Measurements from ENCODE around the gene PTPRH. TPM values are rescaled to one million over a fixed set of nuclear protein-coding genes. Genes with fewer than 3 reads are reported as not detected.
A peak's percentile ranks its signal among the peaks of the same experiment; 100 is the strongest.

Gene PTPRH
- total and polyA plus RNA-seq, 9 of the 15 experiments (the other 6 are each of a cell fraction or from before 2014, with no cell fraction given), result 0.87 to 34.3 (median 22.7) TPM

DNA sequence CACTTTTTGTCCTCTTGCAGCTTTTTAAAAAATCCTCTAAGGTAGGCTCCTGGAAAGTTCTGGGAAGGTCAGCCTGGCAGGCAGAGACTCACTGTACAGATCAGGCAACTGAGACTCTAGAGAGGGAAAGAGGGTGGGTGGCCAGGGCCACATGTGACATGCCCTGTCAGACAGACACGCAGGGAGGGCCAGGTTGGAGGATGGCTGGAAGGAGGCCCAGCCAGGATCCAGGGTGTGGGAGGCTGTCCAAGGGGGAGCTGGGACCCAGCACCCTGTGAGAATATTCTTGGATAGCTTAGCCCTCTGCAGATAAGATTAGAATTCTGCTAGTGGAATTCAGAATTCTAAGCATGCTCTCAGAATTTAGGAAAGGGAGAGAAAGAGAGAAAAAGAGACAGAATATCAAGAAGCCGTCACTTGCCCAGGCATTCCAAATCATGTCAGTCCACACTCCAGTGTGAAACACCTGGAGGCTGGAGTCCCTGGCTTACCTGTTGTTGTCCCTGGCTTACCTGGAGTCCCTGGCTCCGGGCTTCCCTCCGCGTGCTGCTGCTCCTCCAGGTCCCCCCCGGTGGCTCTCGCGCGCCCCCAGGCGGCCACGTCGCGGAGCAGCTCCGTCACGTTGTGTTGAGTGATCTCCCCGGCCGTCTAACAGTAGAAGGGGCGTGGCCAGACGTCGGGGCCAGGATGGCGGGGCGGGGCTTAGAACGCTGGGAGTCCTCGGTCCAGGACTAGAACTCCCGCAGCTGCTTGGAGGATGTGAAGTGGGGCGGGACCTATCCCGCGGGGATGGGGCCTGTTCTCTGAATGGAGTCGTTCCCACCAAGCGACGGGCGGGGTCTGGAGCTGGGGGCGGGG lies 48.9 kb downstream of the PTPRH start (continued):
- TF ChIP-seq, protein P1, sequence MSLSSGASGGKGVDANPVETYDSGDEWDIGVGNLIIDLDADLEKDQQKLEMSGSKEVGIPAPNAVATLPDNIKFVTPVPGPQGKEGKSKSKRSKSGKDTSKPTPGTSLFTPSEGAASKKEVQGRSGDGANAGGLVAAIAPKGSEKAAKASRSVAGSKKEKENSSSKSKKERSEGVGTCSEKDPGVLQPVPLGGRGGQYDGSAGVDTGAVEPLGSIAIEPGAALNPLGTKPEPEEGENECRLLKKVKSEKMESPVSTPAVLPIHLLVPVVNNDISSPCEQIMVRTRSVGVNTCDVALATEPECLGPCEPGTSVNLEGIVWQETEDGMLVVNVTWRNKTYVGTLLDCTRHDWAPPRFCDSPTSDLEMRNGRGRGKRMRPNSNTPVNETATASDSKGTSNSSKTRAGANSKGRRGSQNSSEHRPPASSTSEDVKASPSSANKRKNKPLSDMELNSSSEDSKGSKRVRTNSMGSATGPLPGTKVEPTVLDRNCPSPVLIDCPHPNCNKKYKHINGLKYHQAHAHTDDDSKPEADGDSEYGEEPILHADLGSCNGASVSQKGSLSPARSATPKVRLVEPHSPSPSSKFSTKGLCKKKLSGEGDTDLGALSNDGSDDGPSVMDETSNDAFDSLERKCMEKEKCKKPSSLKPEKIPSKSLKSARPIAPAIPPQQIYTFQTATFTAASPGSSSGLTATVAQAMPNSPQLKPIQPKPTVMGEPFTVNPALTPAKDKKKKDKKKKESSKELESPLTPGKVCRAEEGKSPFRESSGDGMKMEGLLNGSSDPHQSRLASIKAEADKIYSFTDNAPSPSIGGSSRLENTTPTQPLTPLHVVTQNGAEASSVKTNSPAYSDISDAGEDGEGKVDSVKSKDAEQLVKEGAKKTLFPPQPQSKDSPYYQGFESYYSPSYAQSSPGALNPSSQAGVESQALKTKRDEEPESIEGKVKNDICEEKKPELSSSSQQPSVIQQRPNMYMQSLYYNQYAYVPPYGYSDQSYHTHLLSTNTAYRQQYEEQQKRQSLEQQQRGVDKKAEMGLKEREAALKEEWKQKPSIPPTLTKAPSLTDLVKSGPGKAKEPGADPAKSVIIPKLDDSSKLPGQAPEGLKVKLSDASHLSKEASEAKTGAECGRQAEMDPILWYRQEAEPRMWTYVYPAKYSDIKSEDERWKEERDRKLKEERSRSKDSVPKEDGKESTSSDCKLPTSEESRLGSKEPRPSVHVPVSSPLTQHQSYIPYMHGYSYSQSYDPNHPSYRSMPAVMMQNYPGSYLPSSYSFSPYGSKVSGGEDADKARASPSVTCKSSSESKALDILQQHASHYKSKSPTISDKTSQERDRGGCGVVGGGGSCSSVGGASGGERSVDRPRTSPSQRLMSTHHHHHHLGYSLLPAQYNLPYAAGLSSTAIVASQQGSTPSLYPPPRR (CRISPR knock-in tag; IDR thresholded peaks at IDR 0.05; ENCODE audit: borderline replicate concordance), result no peak
- TF ChIP-seq ZFP36 (IDR thresholded peaks at IDR 0.05; ENCODE audit: low read depth, low read length, partially characterized antibody) (peak; percentile 21), ZNF445 (CRISPR knock-in tag; IDR thresholded peaks at IDR 0.05; ENCODE audit: low read depth) (no peak), CHCHD3 (CRISPR knock-in tag; IDR thresholded peaks at IDR 0.05) (no peak), CCNT2 (IDR thresholded peaks at IDR 0.05; ENCODE audit: borderline replicate concordance, extremely low read depth, insufficient read length, low read depth, low read length) (peak; percentile 72), CAMTA2 (CRISPR knock-in tag; conservative IDR thresholded peaks at IDR 0.05) (no peak), U2AF1 (optimal IDR thresholded peaks at IDR 0.05; ENCODE audit: low read depth, low read length) (no peak), PTRF (tag; IDR thresholded peaks at IDR 0.05) (no peak), ATF1 (CRISPR knock-in tag; IDR thresholded peaks at IDR 0.05) (peak; percentile 59; the same call in 1 of the 2 replicates), ATF1 (tag; IDR thresholded peaks at IDR 0.05) (peak; percentile 81), NFE2 (IDR thresholded peaks at IDR 0.05; ENCODE audit: low read depth) (no peak), YBX1 (IDR thresholded peaks at IDR 0.05) (no peak), ZNF3 (CRISPR knock-in tag; IDR thresholded peaks at IDR 0.05) (no peak), MEIS2 (IDR thresholded peaks at IDR 0.05; ENCODE audit: partially characterized antibody) (peak; percentile 99), L3MBTL2 (IDR thresholded peaks at IDR 0.05) (peak; percentile 83)
- TF ChIP-seq, protein P2, sequence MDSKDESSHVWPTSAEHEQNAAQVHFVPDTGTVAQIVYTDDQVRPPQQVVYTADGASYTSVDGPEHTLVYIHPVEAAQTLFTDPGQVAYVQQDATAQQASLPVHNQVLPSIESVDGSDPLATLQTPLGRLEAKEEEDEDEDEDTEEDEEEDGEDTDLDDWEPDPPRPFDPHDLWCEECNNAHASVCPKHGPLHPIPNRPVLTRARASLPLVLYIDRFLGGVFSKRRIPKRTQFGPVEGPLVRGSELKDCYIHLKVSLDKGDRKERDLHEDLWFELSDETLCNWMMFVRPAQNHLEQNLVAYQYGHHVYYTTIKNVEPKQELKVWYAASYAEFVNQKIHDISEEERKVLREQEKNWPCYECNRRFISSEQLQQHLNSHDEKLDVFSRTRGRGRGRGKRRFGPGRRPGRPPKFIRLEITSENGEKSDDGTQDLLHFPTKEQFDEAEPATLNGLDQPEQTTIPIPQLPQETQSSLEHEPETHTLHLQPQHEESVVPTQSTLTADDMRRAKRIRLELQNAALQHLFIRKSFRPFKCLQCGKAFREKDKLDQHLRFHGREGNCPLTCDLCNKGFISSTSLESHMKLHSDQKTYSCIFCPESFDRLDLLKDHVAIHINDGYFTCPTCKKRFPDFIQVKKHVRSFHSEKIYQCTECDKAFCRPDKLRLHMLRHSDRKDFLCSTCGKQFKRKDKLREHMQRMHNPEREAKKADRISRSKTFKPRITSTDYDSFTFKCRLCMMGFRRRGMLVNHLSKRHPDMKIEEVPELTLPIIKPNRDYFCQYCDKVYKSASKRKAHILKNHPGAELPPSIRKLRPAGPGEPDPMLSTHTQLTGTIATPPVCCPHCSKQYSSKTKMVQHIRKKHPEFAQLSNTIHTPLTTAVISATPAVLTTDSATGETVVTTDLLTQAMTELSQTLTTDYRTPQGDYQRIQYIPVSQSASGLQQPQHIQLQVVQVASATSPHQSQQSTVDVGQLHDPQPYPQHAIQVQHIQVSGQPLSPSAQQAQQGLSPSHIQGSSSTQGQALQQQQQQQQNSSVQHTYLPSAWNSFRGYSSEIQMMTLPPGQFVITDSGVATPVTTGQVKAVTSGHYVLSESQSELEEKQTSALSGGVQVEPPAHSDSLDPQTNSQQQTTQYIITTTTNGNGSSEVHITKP (IDR thresholded peaks at IDR 0.05; ENCODE audit: partially characterized antibody), result peak; percentile 35

Data from K562 (cell line).